Astrocyte (in vitro differentiated cells and primary cell): ENCODE data around the gene NR3C1. TPM values are rescaled to one million over a fixed set of nuclear protein-coding genes. Genes with fewer than 3 reads are reported as not detected.
A peak's percentile ranks its signal among the peaks of the same experiment; 100 is the strongest.
"Not testable (repeated sequence)": the region's sequence is repeated elsewhere in the genome, so short reads cannot be mapped to it uniquely, and the experiment has no call there.

Source experiments
- DNase-seq: peaks from one replicate; pipeline ENCODE4 v3.0.0-alpha.2; 2010; ENCODE audit warnings: low read depth
- FAIRE-seq: peaks from 2 replicates; lab custom pipeline; 2011; peaks lifted over from hg19 to GRCh38; lab: Jason Lieb, UNC
- H2AFZ ChIP-seq: 2 replicates; pipeline ENCODE4 v1.6.0; 2012; ENCODE audit warnings: low read depth, low read length, inconsistent platforms
- H3K27ac ChIP-seq: 2 replicates; pipeline ENCODE4 v1.5.1; 2011; ENCODE audit warnings: low read depth, low read length, inconsistent platforms
- H3K27me3 ChIP-seq: 2 replicates; pipeline ENCODE4 v1.6.0; 2011; ENCODE audit warnings: low read length, inconsistent platforms; ENCODE audit not compliant: insufficient read depth
- H3K36me3 ChIP-seq: 2 replicates; pipeline ENCODE4 v1.5.1; 2011; ENCODE audit warnings: low read length, inconsistent platforms; ENCODE audit not compliant: insufficient read depth
- H3K4me1 ChIP-seq: 2 replicates; pipeline ENCODE4 v1.5.1; 2011; ENCODE audit warnings: low read length, inconsistent platforms; ENCODE audit not compliant: insufficient read depth
- H3K4me2 ChIP-seq: 2 replicates; pipeline ENCODE4 v1.6.0; 2012; ENCODE audit warnings: low read length, inconsistent platforms
- H3K4me3 ChIP-seq: 2 replicates; pipeline ENCODE4 v1.5.1; 2011; ENCODE audit warnings: low read depth, mild to moderate bottlenecking, low read length, inconsistent platforms; ENCODE audit not compliant: insufficient read depth
- H3K79me2 ChIP-seq: 2 replicates; pipeline ENCODE4 v1.6.0; 2012; ENCODE audit warnings: mild to moderate bottlenecking, low read length, inconsistent platforms; ENCODE audit not compliant: insufficient read depth
- H3K9ac ChIP-seq: 2 replicates; pipeline ENCODE4 v1.6.0; 2012; ENCODE audit warnings: mild to moderate bottlenecking, low read length, inconsistent platforms
- H3K9me3 ChIP-seq: 2 replicates; pipeline ENCODE4 v1.5.1; 2012; ENCODE audit warnings: low read depth, mild to moderate bottlenecking, low read length, inconsistent platforms; ENCODE audit not compliant: insufficient read depth
- H4K20me1 ChIP-seq: 2 replicates; pipeline ENCODE4 v1.6.0; 2012; ENCODE audit warnings: low read length, inconsistent platforms; ENCODE audit not compliant: insufficient read depth
- H3K27ac Mint-ChIP-seq: one replicate; pipeline ENCODE4 v1.8.0; 2021; ENCODE audit warnings: mild to moderate bottlenecking, mixed read lengths; ENCODE audit not compliant: unreplicated experiment
- H3K27me3 Mint-ChIP-seq: one replicate; pipeline ENCODE4 v1.8.0; 2021; ENCODE audit warnings: low read depth, mixed read lengths; ENCODE audit not compliant: unreplicated experiment
- H3K36me3 Mint-ChIP-seq: one replicate; pipeline ENCODE4 v1.8.0; 2021; ENCODE audit warnings: low read depth, mixed read lengths; ENCODE audit not compliant: unreplicated experiment
- H3K4me1 Mint-ChIP-seq: one replicate; pipeline ENCODE4 v1.8.0; 2021; ENCODE audit warnings: low read depth, mixed read lengths; ENCODE audit not compliant: unreplicated experiment
- H3K4me3 Mint-ChIP-seq: one replicate; pipeline ENCODE4 v1.8.0; 2021; ENCODE audit warnings: mild to moderate bottlenecking, moderate library complexity, mixed read lengths; ENCODE audit not compliant: unreplicated experiment
- H3K9me3 Mint-ChIP-seq: one replicate; pipeline ENCODE4 v1.8.0; 2021; ENCODE audit warnings: mild to moderate bottlenecking, mixed read lengths; ENCODE audit not compliant: unreplicated experiment
- CTCF ChIP-seq: IDR thresholded peaks from 2 replicates; pipeline ENCODE4 v1.5.1; 2011; ENCODE audit warnings: low read depth, mild to moderate bottlenecking, inconsistent platforms, low read length, moderate library complexity; ENCODE audit not compliant: insufficient read depth
- EZH2 ChIP-seq: IDR thresholded peaks from 2 replicates; pipeline ENCODE4 v1.6.1; 2012; ENCODE audit warnings: mild to moderate bottlenecking, low read length, inconsistent platforms; ENCODE audit not compliant: insufficient read depth
- total RNA-seq: library from RNA; stranded (reverse); gene quantifications from 2 replicates; pipeline ENCODE4 v1.2.1, GENCODE V29; 2021

The NR3C1 gene
- total RNA-seq, 1 donor from 2014 or later, result 35.4 TPM

GRCh38 chr5:143322931-143323630 lies 80.4 kb downstream of the NR3C1 start:
- not testable (repeated sequence) for H3K4me3 Mint-ChIP-seq, H3K27ac Mint-ChIP-seq

GRCh38 chr5:143322176-143322575 lies 81.3 kb downstream of the NR3C1 start:
- DNase-seq, result no peak
- H3K27ac Mint-ChIP-seq, result no peak overlapping the region
- Histone ChIP-seq H3K36me3 (no peaks in the 10 kb centered on the region), H3K9ac (no peak overlapping the region), H3K27me3 (no peaks in the 10 kb centered on the region), H2AFZ (no peak overlapping the region), H3K9me3 (no peaks in the 10 kb centered on the region), H3K79me2 (peaks cover 84% of the 10 kb centered on the region), H4K20me1 (peaks cover 4% of the 10 kb centered on the region), H3K27ac (no peak overlapping the region), H3K4me2 (no peak overlapping the region), H3K4me1 (peaks cover 3% of the 10 kb centered on the region), H3K4me3 (no peak overlapping the region)
- H3K4me1 Mint-ChIP-seq, result peaks cover 13% of the 10 kb centered on the region
- H3K4me3 Mint-ChIP-seq, result no peak overlapping the region
- H3K27me3 Mint-ChIP-seq, result no peaks in the 10 kb centered on the region
- H3K36me3 Mint-ChIP-seq, result peaks cover 6% of the 10 kb centered on the region
- FAIRE-seq, result no peak
- no peaks in the 10 kb centered on the region for H3K9me3 Mint-ChIP-seq
- TF ChIP-seq EZH2, result no peak

More at GRCh38 chr5:143322931-143323630, 80.4 kb downstream of the NR3C1 start:
- not testable (repeated sequence) for H3K9me3 Mint-ChIP-seq, H3K4me1 ChIP-seq, H3K27ac ChIP-seq, H3K4me3 ChIP-seq, H3K36me3 ChIP-seq, H3K4me2 ChIP-seq, FAIRE-seq, H3K9ac ChIP-seq, H3K27me3 ChIP-seq, H2AFZ ChIP-seq, H3K27me3 Mint-ChIP-seq, H3K9me3 ChIP-seq, H3K36me3 Mint-ChIP-seq
- Histone ChIP-seq H3K79me2 (peaks cover 84% of the 10 kb centered on the region), H4K20me1 (peaks cover 13% of the 10 kb centered on the region)
- peak; percentile 61 for DNase-seq
- peaks cover 13% of the 10 kb centered on the region for H3K4me1 Mint-ChIP-seq

- Histone ChIP-seq H2AFZ (no peak overlapping the region), H3K79me2 (peaks cover 75% of the 10 kb centered on the region), H3K27me3 (no peaks in the 10 kb centered on the region), H3K4me3 (no peak overlapping the region), H3K27ac (no peak overlapping the region), H4K20me1 (no peaks in the 10 kb centered on the region), H3K4me1 (peaks cover 15% of the 10 kb centered on the region), H3K36me3 (no peaks in the 10 kb centered on the region), H3K4me2 (no peak overlapping the region), H3K9ac (no peak overlapping the region), H3K9me3 (no peaks in the 10 kb centered on the region)
- no peak for DNase-seq
- peaks cover under 1% of the 10 kb centered on the region for H3K36me3 Mint-ChIP-seq
- no peak overlapping the region for H3K4me3 Mint-ChIP-seq
- no peaks in the 10 kb centered on the region for H3K27me3 Mint-ChIP-seq
- H3K27ac Mint-ChIP-seq, result no peak overlapping the region
- TF ChIP-seq EZH2 (no peak), CTCF (no peak)
- no peaks in the 10 kb centered on the region for H3K9me3 Mint-ChIP-seq
- no peak for FAIRE-seq
- H3K4me1 Mint-ChIP-seq, result peaks cover 31% of the 10 kb centered on the region
Observed at GRCh38 chr5:143319437-143320227, 83.9 kb downstream of the NR3C1 start.
